NCI-H1048 (cell line): ENCODE results near the gene LCNL1.

Source experiments
- DNase-seq: peaks from one replicate; lab custom pipeline; 2025; lab: John Stamatoyannopoulos, UW

The LCNL1 gene

GRCh38 chr9:136982232-136983051, at the start of gene LCNL1:
TSS of gene LCNL1 (plus strand) at chr9:136982993. CDS start at chr9:136983587, 594 bp downstream.
- DNase-seq = no peak

- DNase-seq = no peak
Measured at GRCh38 chr9:136934277-136934676, 48.5 kb upstream of the LCNL1 start.

- no peak for DNase-seq
Measured at GRCh38 chr9:136935651-136936050, 47.1 kb upstream of the LCNL1 start.

GRCh38 chr9:136936645-136937170, 46.1 kb upstream of the LCNL1 start:
- no peak for DNase-seq

- DNase-seq = no peak
Measured at GRCh38 chr9:136937186-136938001, 45.4 kb upstream of the LCNL1 start.

GRCh38 chr9:136939431-136939995, 43.3 kb upstream of the LCNL1 start:
- DNase-seq = no peak

GRCh38 chr9:136939996-136940525, 42.7 kb upstream of the LCNL1 start:
- DNase-seq = no peak

- DNase-seq = no peak
Measured at GRCh38 chr9:136940526-136941230, 42.1 kb upstream of the LCNL1 start.

GRCh38 chr9:136941231-136942111, 41.3 kb upstream of the LCNL1 start:
- no peak for DNase-seq

GRCh38 chr9:136942112-136942880, 40.5 kb upstream of the LCNL1 start:
- no peak for DNase-seq

GRCh38 chr9:136942881-136943230, 39.9 kb upstream of the LCNL1 start:
- no peak for DNase-seq

- no peak for DNase-seq
Measured at GRCh38 chr9:136943291-136944211, 39.2 kb upstream of the LCNL1 start.

GRCh38 chr9:136944212-136944518, 38.6 kb upstream of the LCNL1 start:
- DNase-seq = no peak

GRCh38 chr9:136944519-136945332, 38.1 kb upstream of the LCNL1 start, which contains the start of the genes C8G and FBXW5:
TSS of gene C8G (plus strand) at chr9:136945243. CDS start at chr9:136945321, 78 bp downstream.
TSS of gene FBXW5 (minus strand) at chr9:136944738. CDS start at chr9:136944083, 655 bp downstream.
- DNase-seq = peak; percentile 89

GRCh38 chr9:136945333-136946227, 37.2 kb upstream of the LCNL1 start:
- no peak for DNase-seq

GRCh38 chr9:136946228-136947027, 36.4 kb upstream of the LCNL1 start:
- DNase-seq = no peak
